IPS DF 4.7 (cell line): Measurements from ENCODE around the gene FGF12.

Experiments
- DNase-seq: peaks from one replicate; pipeline ENCODE4 v3.0.0-alpha.2; 2013; ENCODE audit warnings: low spot score; ENCODE audit errors: extremely low read depth

Gene FGF12

DNA sequence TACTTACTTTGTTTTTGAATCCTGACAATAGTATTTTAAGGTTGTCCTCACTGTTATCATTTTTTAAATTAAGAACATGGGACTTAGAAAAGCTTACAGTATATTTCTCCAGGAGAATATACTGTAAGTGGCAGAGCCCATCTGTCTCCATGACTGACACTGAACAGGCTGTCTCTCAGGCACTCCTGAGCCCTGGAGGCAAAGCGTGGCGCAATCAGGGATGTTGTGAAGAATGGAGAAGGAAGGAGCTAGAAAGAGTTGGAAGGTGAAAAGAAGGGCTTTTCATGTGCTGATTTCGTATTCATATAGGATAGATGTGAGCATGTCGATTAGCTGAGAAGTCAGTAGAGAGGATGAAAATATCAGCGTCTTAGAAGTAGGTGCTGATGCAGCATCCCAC is 41.5 kb downstream of the FGF12 start:
- no peak for DNase-seq

DNA sequence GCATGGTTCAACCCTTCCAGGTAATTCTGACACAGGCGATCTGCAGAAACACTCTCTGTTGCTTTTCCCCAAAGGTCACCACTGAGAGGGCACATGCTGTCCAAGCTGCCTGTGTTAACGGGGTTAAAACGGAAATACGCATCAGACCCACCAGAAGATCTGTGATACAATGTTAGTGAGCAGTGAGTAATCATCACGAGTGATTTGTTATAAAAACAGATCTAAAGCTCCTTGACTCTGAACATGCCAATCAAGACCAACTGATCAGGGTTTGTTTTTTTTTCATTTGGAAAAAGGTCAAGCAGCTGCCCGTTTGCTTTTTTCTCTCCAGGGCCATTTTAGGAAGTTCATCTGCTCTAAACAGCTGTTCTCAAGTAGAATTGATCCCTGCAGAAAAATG is 43.2 kb downstream of the FGF12 start:
- DNase-seq = no peak

DNA sequence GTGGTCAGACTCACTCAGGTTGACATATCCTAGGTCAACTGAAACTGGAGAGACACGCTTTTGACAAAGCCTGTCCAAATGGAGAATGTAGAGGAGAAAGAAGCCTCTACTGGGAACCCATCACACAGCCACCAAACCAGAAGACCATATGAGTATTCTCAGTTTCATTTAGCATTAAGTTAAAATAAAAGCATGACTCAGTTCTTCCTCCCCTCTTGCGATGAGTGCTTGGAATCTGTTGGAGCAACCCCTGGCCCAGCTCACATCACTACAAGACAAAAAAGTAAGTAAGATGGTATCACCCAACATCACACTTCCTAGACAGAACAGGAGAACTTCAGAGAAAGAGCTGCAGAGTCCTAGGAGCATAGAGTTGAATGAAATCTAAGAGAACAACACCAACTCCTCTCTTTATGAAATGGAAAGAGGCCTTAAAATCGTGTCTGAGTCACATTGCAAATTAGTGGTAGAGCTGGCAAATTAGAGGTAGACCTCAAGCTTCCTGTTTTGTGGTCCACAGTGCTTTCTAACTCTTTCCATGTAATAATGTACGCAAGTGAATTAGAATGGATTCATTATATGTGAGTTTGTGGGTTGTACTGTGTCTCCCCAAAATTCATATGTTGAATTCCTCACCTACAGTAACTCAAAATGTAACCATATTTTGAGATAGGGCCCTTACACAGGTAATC is 51.2 kb downstream of the FGF12 start:
- no peak for DNase-seq

DNA sequence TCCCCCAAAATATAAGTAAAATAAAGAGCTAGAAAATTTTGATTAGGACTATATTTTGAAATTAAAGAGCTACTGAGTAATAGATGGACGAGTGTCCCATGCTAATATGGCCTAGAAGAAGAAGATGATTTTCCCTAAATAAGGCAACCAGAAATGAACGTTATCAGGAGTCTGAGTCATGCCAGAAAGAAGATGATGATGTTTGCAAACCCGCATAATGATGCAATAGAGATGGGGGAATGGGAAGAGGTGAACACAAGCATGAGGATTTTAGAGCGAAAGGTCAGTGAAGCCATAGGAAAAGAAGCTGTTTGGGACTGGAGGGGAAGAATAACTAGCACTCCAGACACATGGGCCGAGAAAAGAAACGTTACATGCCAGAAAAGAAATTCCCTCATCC is 71.7 kb downstream of the FGF12 start:
- no peak for DNase-seq

DNA sequence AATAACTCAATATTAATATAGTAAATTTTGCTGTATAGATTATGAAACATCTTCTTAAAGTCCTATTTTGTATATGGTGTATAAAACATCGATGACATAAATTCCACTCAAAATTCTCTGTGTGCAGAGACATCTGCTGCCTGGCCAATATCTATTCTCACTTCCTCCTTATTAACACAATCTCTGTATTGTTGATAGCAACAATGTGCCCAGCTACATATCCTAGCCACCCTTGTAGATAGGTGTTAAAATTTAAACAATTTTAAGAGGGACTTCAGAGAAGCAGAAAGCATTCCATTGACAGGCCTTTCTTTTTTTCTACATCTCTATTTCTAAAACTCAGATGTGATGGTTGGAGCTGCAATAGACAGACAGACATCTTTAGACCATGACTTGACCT is 72.3 kb downstream of the FGF12 start:
- no peak for DNase-seq

DNA sequence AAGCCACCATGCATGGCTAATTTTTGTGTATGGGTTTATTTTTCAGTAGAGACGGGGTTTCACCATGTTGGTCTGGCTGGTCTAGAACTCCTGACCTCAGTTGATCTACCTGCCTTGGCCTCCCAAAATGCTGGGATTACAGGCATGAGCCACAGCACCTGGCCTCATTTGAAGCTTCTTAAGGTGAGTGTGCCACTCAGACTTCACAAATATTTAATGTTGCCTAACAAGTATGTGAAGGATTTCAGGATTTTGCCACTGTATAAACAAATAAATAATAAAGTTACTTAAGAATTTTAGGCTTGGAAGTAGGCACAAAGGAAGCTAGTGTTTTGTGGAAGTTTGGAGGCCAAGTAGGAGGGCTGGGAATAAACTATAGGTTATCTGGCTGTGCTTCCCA is 73.5 kb downstream of the FGF12 start:
- DNase-seq = no peak

DNA sequence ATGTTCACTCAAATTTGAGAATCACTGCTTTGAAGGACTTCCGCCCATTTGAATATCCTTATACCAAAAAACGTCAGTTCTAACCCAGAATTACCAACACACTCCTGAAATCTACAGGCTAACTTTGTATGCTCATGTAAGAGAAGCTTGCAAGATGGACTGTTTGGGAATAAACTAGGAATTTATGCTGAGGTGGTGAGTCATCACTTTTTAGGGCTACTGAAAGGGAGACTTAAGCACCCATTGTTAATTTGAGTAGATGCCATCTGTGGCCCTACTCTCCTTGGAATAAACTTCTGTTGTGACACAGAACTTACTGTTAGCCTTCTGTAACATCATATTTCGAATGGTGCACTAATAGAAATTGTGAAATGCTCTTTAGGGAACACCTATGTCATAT is 74.6 kb downstream of the FGF12 start:
- no peak for DNase-seq

DNA sequence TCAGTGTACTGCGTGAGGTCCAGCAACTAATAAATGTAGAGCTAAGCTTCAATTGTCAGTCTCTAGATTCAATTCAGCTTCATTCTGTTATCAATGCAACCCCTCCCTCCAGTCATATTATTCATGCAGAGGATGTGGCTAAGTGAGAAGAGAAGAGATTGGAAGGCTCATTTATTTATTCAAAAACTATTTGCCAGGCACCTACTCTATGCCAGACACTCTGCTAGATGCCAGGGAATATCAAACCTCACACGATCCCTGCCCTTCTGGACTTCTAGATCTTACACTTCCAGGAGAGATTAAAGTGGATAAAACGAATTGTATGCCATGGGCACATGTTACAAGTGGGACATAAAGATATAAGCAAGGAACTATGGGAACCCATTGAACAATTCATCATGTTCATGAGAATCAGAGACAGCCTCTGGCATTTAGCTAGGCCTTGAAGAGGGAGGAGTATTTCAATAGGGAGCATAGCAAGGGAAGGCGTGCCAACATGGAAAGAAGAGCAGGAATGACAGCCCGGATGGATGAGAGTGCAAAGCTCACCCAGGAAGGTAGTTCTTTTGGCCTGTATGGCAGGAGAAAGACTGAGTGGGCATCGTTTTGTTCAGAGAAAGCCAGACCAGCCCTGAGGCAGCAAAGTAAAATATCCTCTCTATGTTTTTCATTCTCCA is 75.4 kb downstream of the FGF12 start:
- no peak for DNase-seq

DNA sequence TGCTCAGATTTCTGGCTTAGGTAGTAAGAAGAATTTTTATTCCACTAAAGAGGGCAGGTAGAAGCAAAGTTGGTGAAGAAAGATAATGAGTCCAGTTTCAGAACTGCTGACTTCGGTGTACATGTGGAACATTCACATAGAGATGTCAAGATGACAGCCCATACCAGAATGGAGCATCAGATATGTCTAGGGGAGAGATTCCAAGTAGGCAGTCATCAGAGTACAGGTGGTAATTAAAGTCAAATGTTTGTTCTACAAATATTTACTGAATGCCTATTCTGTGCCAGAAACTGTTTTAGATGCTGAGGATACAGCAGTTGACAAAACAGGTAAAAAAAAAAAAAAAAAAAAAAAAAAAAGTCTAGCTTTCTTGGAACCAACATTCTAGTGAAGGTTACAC is 81.9 kb downstream of the FGF12 start:
- no peak for DNase-seq

DNA sequence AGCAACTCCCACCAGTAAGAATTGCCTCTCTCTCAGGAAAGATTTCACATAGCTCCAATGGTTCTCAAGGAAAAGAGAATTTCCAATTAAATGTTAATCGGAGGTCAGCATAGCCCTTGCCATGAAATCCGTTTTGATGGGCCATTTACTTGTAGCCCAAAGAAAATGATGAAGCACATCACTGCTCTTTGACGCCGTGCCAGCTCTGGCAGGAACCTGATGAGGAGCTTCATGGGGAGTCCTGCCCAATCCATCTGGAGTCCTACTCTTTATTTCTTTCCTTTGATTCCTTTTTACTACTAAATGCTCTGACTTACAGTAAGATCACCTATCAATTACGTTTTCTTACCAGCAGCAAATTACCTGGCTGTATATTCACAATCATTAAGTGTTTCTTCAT is 84.7 kb downstream of the FGF12 start:
- no peak for DNase-seq

DNA sequence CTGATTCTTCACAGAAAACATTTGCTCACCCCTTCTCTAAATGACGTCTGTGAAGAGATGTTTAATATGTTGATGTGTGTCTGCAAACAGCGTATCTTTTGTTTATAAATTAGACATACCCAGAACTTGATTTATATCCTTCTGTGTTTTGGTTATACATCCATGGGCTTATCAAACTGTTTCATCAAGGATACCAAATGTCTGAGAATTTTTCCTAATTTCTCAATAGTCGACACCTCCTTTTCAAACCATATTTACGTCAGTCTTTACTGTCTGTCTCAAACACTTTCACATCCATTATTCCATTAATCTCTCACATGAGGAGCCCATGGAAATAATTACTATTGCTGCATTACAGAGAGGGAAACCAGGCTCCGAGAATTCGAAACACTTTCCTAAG is 85.4 kb downstream of the FGF12 start:
- DNase-seq = no peak

DNA sequence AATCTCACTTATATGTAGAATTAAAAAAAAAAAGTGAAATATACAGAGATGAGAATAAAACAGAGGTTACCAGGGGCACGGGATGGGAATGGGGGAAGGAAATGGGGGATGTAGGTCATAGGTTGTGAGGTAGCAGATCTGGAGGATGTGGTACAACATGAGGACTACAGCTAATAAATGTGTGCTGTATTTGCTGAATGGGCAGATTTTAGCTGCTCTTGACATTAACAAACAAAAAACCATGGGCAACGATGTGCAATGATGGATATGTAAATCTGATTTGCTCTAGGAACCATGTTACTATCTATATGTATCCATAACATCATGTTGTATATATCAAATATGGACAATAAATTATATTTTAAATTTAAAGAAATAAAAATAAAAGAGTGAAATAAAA is 87.4 kb downstream of the FGF12 start:
- no peak for DNase-seq

DNA sequence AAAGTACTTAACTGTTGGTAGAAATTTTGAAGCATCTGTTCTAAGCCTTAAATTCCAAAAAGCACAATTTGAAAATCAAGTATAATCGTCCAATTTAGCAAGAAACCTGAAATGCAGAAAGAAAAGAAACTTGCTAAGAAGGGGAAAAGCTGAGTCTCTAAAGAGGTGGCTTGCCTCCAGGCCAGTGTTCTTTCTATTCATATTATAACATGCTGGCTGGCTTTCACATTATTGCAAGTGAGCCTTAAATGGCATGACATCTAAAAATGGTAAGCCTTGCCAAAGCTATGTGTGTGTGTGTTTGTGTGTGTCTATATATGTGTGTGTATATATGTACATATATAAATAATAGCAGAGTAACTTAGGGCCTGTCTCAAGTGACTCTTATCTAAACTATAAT is 89.5 kb downstream of the FGF12 start:
- no peak for DNase-seq

DNA sequence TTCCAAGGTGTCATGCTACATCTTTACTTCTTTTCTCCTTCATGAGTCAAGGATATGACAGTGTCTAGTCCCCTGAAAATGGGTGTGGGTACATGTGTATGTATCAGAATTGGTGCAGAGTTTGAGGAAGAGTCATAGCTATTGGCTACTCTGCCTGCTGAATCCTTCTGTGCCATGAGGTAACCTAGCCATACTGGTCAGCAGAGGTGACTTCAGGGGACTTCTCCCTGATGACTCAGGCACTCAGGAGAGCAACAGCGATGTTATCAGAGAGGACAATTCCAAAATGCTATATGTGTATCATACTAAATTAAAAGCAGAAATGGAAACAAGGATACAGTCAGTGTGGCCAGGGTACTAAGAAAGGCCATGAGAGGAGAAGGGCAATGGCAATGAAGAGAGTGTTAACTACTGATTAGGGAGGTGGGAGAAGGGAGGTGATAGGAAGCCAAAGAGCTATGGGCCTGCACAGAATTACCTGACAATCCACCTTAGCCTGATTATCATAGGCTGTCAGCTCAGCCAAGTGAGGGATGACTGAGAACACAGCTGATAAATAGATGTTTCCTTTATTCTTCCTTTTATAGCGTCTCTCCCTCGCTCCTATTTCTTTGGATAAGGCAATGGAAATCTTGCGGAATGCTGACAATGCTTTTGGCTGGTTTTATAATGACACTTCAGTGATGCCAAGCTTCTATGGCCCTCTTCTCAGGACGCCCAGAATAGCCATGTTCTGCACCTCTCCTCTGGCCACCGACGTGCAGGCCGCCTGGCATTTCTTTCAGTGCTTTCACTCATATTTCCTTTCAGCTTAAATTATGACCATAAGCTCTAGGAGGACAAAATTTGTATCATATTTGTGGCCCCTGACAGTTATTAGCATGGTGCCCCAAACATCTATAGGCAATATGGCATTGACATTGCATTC is 90.6 kb downstream of the FGF12 start:
- DNase-seq = no peak

DNA sequence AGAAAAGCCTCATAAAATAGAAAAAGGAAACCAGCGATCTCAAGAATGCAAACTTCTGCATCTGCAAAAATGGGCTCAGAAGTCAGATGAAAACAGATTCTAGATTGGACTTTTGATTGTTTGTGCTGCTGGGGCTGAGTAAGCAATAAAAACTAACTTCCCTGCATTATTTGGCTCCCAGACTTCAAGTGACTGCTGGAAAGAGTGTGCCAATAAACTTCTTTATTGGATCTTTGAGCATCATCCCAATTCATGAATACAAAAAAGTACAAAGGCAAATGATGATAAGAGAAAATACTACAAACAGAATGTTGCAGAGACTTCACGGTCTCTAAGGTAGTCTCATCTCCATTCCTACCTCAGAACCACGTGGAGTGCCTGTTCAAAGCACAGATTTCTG is 97.9 kb downstream of the FGF12 start:
- DNase-seq = no peak

DNA sequence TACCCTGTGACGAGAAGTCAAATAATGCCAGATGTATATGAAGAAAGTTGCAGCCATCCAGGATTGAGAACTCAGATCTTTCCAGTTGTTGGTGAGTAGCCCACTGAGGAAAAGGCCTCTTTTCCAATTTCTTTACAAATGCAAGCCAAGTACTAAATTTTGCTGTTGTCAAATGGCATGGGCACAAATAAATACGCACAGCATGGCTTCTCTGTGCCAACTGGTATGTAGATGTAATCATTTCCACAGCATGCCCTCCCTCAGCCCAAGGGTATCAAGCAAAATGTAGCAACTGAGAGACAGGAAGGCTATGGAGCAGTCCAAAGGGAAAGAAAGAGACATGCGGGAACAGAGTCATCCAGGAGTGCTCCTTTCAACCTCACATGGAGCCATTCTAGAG is 105.4 kb downstream of the FGF12 start:
- no peak for DNase-seq

DNA sequence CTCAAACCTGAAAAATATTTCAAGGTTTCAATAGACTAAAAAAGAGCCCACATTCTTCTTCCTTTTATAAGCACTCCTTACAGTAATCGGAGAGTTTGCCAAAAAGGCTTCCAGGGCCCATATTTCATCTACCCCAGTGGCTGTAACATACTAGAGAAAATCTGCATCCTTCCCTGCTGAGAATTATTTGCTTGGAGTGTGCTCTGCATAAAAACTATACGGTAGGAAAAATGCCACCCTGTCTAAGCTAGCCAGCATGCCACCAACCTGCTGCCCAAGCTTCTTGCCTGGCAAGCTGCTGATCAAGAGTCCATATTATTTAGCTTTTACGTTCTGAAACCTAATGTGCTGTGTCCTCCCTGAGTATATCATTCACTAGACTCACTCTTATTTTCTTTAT is 107.1 kb downstream of the FGF12 start:
- no peak for DNase-seq

DNA sequence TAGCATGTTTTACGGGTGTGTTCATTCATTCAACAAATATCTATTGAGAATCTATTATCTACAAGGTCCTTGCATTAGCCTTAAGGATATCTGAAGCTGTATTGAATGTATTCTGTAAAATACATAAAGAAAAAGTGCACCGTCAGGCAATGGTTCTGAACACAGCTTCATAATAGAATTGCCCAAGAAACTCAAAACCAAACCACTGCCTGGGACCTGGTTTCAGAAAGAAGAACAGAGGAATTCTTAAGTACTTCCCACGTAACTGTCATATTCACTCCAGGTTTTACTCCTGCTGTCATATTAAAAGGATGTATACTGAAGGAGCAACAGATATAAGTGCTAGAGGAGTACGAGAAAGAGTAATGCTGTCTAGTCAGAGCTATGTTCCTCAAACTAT is 115.9 kb downstream of the FGF12 start:
- DNase-seq = no peak

DNA sequence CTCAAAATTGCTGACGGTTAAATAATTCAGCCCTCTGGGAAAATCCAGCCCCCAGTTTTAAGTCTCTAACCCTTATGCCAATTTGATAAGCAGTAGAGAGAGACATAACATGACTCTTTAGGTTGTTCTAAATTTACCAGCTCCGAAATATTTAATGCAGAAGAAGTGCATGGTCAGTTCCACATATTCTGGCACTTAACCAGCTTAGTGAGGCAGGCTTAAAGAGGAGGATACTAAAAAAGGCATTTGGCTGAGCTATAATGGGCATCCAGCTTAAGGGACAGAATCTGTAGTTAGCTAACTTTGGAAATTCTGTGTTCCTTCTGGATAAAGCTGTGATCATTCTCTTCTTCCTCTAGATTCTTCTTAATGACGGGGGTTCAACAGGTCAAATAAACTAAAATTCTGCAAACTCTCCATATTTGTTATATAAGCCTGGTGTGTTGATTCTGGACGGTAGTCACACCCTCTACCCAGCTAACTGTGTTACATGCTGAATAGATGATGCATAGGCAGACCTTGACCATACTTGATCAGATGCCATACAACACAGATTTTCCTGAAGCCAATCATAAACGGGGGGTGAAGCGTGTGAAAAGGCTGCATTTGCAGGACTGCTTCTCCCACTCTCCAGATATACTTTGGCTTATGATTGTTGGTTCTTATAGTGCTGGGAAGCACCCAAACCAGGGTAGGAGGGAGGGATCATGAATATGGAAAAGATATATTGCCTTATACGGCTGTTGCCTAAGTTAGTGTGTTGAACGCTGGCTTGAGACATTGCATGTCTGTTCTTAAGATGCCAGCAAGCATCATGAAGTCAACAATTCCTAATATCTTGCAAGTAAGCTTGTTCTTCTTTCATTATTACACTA is 118.4 kb downstream of the FGF12 start:
- DNase-seq = no peak

DNA sequence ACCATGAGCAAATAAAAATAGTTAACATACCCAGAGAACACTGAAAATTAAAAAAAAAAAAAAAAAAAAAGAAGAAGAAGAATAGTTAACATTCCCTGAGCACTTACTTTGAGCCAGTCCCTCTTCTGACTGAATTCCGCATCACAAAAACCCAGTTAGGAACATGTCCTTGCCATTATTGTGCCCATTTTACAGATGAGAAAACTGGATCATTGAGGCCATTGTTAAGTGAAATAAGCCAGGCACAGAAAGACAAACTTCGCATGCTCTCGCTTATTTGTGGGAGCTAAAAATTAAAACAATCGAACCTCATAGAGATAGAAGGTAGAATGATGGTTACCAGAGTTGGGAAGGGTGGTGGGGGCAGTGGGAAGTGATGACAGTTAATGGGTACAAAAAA is 119.5 kb downstream of the FGF12 start:
- DNase-seq = no peak

DNA sequence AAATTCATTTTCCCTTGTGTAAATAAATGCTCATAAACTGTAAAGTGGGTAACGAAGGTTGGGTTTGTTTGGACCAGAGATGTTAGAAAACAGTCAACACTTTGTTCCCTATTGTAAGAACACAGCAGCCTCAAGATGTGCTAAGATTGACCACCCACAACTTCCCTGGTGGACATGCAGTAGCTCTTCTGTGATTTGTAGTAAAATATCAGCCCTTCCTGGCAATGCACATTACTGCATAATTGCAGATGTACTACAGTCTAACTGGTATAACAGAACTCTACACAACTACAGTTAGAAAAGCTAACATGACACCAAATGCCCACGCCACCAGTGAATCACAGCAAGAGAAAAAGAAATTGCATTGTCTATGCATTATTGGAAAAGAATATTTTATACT is 129.4 kb downstream of the FGF12 start:
- no peak for DNase-seq
